Neuronal stem cell (in vitro differentiated cells): Measurements from ENCODE around the gene RIPOR3.

ENCODE experiments used
- DNase-seq: peaks from one replicate; pipeline ENCODE4 v3.0.0-alpha.2; 2013; ENCODE audit warnings: low spot score
- H2AFZ ChIP-seq: one replicate; pipeline ENCODE4 v1.6.1; 2013; ENCODE audit warnings: mild to moderate bottlenecking, low read length, inconsistent platforms
- H2AK5ac ChIP-seq: 2 replicates; pipeline ENCODE4 v1.6.1; 2013; ENCODE audit warnings: low read depth, mild to moderate bottlenecking, inconsistent platforms, low read length, moderate library complexity, mixed read lengths
- H2BK120ac ChIP-seq: 2 replicates; pipeline ENCODE4 v1.6.1; 2013; ENCODE audit warnings: low read depth, mild to moderate bottlenecking, inconsistent platforms, low read length, moderate library complexity, mixed read lengths
- H2BK12ac ChIP-seq: one replicate; pipeline ENCODE4 v1.6.1; 2013; ENCODE audit warnings: low read length, inconsistent platforms
- H2BK15ac ChIP-seq: 2 replicates; pipeline ENCODE4 v1.6.1; 2013; ENCODE audit warnings: mild to moderate bottlenecking, low read length, inconsistent platforms, mixed read lengths
- H2BK5ac ChIP-seq: one replicate; pipeline ENCODE4 v1.6.1; 2013; ENCODE audit warnings: inconsistent platforms, mild to moderate bottlenecking, low read length, moderate library complexity
- H3K14ac ChIP-seq: one replicate; pipeline ENCODE4 v1.6.1; 2013; ENCODE audit warnings: low read length, inconsistent platforms
- H3K18ac ChIP-seq: 2 replicates; pipeline ENCODE4 v1.6.1; 2013; ENCODE audit warnings: low read length, inconsistent platforms
- H3K23ac ChIP-seq: 2 replicates; pipeline ENCODE4 v1.6.1; 2013; ENCODE audit warnings: low read depth, mild to moderate bottlenecking, mixed read lengths, low read length, inconsistent platforms; ENCODE audit not compliant: poor library complexity
- H3K27ac ChIP-seq: replicated peaks from 3 replicates; pipeline ENCODE4 v1.5.1; 2013; ENCODE audit warnings: low read length, inconsistent platforms
- H3K27me3 ChIP-seq, 3 experiments: 2 replicates each; pipeline ENCODE4 v1.6.1; 2013; ENCODE audit warnings: low read length in 3 of 3, mild to moderate bottlenecking in 2 of 3, inconsistent platforms in 1 of 3, low read depth in 1 of 3, mixed read lengths in 1 of 3, moderate library complexity in 1 of 3; ENCODE audit not compliant: control insufficient read depth in 3 of 3, insufficient read depth in 3 of 3
- H3K36me3 ChIP-seq, 2 donors: replicated peaks in 1 of 2; 2 replicates each; pipeline ENCODE4 v1.6.1; 2013; ENCODE audit warnings: low read length in 2 of 2; ENCODE audit not compliant: control insufficient read depth in 2 of 2, insufficient read depth in 2 of 2
- H3K4ac ChIP-seq: 2 replicates; pipeline ENCODE4 v1.6.1; 2013; ENCODE audit warnings: inconsistent platforms, mild to moderate bottlenecking, low read length, moderate library complexity
- H3K4me1 ChIP-seq, 2 donors: 1 replicate in 1 of 2; 2 replicates in 1 of 2; pipeline ENCODE4 v1.6.1; 2013; ENCODE audit warnings: low read length in 2 of 2, low read depth in 1 of 2; ENCODE audit not compliant: control insufficient read depth in 2 of 2, insufficient read depth in 1 of 2
- H3K4me2 ChIP-seq: one replicate; pipeline ENCODE4 v1.6.1; 2013; ENCODE audit warnings: mild to moderate bottlenecking, low read length, inconsistent platforms; ENCODE audit not compliant: insufficient read depth, poor library complexity, severe bottlenecking
- H3K4me3 ChIP-seq, 2 donors: 2 replicates each; pipeline ENCODE4 v1.5.1; 2013; ENCODE audit warnings: low read length in 2 of 2, mild to moderate bottlenecking in 2 of 2, inconsistent platforms in 1 of 2, moderate library complexity in 1 of 2
- H3K79me1 ChIP-seq: one replicate; pipeline ENCODE4 v1.6.1; 2013; ENCODE audit warnings: low read depth, mild to moderate bottlenecking, inconsistent platforms, low read length, moderate library complexity
- H3K9ac ChIP-seq: one replicate; pipeline ENCODE4 v1.6.1; 2013; ENCODE audit warnings: mild to moderate bottlenecking, low read depth, low read length, inconsistent platforms; ENCODE audit not compliant: poor library complexity
- H3K9me3 ChIP-seq, 2 donors: replicated peaks in 1 of 2; 2 replicates each; pipeline versions ENCODE3 to v1.6.1; 2013; ENCODE audit warnings: low read length in 2 of 2, mild to moderate bottlenecking in 2 of 2, inconsistent platforms in 1 of 2, low read depth in 1 of 2, mixed read lengths in 1 of 2, moderate library complexity in 1 of 2; ENCODE audit not compliant: control insufficient read depth in 2 of 2, insufficient read depth in 1 of 2
- H4K8ac ChIP-seq: one replicate; pipeline ENCODE4 v1.6.1; 2013; ENCODE audit warnings: low read depth, mild to moderate bottlenecking, inconsistent platforms, low read length, moderate library complexity
- H4K91ac ChIP-seq: one replicate; pipeline ENCODE4 v1.6.1; 2013; ENCODE audit warnings: low read length, low read depth, mild to moderate bottlenecking, inconsistent platforms; ENCODE audit not compliant: poor library complexity
- WGBS, 2 donors: extraction: QIAGEN DNeasy Blood & Tissue Kit; methylation state at CpG; one replicate each; pipeline ENCODE4 v1.1.7; 2013; ENCODE audit warnings: missing lambda C conversion rate in 2 of 2, mixed read lengths in 1 of 2; ENCODE audit not compliant: insufficient read length in 2 of 2, insufficient replicate concordance in 1 of 2; ENCODE audit errors: extremely low coverage in 2 of 2; 5-methylcytosine and 5-hydroxymethylcytosine counted together

The RIPOR3 gene

DNA sequence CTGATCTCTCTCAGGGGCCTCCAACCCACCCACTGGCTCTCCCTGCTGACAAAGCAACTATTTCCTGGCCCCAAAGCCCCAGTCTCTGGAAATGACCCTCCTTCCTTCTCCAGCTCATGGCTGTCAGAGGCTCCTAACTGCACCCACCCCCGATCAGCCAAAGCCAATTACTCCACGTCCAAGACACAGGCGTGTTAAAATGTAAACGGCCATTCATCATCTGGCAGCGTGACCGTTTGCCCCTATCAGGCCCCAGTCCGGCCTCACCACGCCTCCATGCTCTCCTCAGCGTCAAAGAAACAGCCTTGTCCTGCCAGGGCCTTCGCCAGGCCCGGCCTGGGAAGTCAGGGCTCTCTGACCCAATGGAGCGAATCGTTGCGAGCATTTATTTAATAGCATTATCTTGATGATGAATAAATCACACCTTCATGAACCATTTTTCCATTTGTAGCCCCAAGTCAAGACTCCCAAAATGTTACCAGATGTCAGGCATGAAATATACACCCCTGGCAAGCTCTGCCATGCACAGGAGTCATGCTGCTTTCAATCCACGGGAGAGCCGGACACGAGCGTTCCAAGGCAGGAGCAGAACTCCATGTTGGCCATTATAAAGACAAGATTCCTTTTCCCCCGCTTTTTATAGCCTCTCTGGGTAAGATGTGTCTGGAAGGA, 17.7 kb downstream of the RIPOR3 start:
- WGBS, 2 donors = no CpG with 5 or more reads among the region's 19 CpGs
- Histone ChIP-seq H3K9me3 (no peaks in the 10 kb centered on the region), H3K14ac (no peak overlapping the region), H2BK120ac (no peak overlapping the region), H3K18ac (peak overlapping the region; percentile 52), H2AFZ (no peak overlapping the region), H2AK5ac (no peak overlapping the region), H3K4me1 (peaks cover 2 to 5% of the 10 kb centered on the region in 2 donors), H2BK5ac (no peak overlapping the region), H3K9ac (no peak overlapping the region), H3K79me1 (no peaks in the 10 kb centered on the region), H3K27ac (no peak overlapping the region), H2BK15ac (peak overlapping the region; percentile 57), H4K91ac (no peak overlapping the region), H3K23ac (no peak overlapping the region), H3K36me3 (peaks cover 0 to 2% of the 10 kb centered on the region in 2 donors), H3K27me3 (no peaks in the 10 kb centered on the region), H3K4ac (no peak overlapping the region), H2BK12ac (no peak overlapping the region), H4K8ac (no peak overlapping the region), H3K4me2 (no peak overlapping the region), H3K4me3 (no peak overlapping the region)
- no peak for DNase-seq

DNA sequence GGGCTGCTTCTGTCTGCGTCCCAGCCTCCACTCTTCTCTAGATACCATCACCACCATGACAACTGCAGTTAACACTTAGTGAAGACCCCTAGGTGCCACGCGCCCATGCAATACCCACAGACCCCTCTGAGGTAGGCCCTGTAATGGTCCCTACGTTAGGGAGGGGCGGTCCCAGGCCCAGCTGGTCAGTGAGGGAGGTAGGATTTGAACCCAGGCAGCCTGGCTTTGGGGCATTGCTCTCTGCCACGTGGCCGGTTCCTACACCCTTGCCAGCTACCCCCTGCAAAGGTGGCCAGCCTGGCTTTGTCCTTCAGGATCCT, 18.2 kb downstream of the RIPOR3 start:
- no peak overlapping the region for H2AK5ac ChIP-seq
- no peak overlapping the region for H3K4ac ChIP-seq
- H3K36me3 ChIP-seq = peaks cover 0 to 2% of the 10 kb centered on the region in 2 donors
- H3K23ac ChIP-seq = no peak overlapping the region
- H4K91ac ChIP-seq = peak overlapping the region; percentile 34
- DNase-seq = no peak
- H2BK12ac ChIP-seq = no peak overlapping the region
- no peaks in the 10 kb centered on the region for H3K9me3 ChIP-seq
- no peaks in the 10 kb centered on the region for H3K79me1 ChIP-seq
- H3K14ac ChIP-seq = no peak overlapping the region
- H2BK5ac ChIP-seq = no peak overlapping the region
- H3K4me3 ChIP-seq = no peak overlapping the region
- H2BK120ac ChIP-seq = no peak overlapping the region
- peaks cover 2 to 5% of the 10 kb centered on the region in 2 donors for H3K4me1 ChIP-seq
- no peaks in the 10 kb centered on the region for H3K27me3 ChIP-seq
- H3K9ac ChIP-seq = no peak overlapping the region
- H3K4me2 ChIP-seq = no peak overlapping the region
- no peak overlapping the region for H4K8ac ChIP-seq
- H3K18ac ChIP-seq = peak overlapping the region; percentile 52
- no peak overlapping the region for H3K27ac ChIP-seq
- no CpG with 5 or more reads among the region's 7 CpGs for WGBS, 2 donors
- H2AFZ ChIP-seq = no peak overlapping the region
- H2BK15ac ChIP-seq = peak overlapping the region; percentile 81

DNA sequence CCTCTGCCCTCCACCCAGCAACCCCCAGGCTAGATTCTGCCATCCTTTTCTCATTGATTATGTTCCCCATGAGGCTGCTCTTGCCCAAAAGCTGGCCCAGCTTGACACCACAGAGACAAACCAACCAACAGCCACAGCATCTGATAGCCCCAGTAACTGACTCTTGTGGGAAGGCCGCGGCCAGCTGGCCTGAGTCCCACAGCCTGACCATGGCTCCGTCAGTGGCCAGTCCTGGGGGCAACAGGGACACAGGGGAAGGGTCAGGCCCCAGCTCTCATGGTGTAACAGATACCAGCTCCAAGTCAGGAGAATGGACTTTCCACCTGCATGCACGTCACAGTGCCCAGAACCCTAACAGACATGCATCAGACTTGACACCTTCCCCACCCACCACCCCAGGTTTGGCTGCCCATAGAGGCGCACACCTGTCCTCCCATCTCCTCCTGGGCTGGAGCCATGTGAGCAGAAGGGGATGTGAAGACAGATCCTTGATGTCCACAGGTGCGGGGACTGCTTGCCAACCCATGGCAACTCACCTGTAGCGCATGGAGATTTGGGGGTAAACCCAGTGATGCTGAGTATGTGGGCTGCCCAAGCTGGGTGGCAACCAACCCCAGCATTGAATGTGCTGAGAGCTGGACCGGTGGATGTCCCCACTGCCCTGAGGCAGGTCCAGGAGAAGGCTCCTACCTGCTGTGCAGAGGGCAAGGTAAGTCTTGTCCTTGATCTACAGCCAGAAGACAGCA, 18.8 kb downstream of the RIPOR3 start:
- Histone ChIP-seq H3K79me1 (no peaks in the 10 kb centered on the region), H3K4me1 (peaks cover 2 to 5% of the 10 kb centered on the region in 2 donors), H2BK15ac (peak overlapping the region; percentile 81), H3K36me3 (peaks cover 0 to 2% of the 10 kb centered on the region in 2 donors), H3K27ac (no peak overlapping the region), H4K8ac (no peak overlapping the region), H4K91ac (peak overlapping the region; percentile 34), H3K9me3 (no peaks in the 10 kb centered on the region), H2BK5ac (no peak overlapping the region), H3K14ac (peak overlapping the region; percentile 74), H3K18ac (peak overlapping the region; percentile 44), H2AK5ac (peak overlapping the region; percentile 3), H3K4ac (no peak overlapping the region), H3K23ac (peak overlapping the region; percentile 49), H3K9ac (peak overlapping the region; percentile 3), H3K27me3 (no peaks in the 10 kb centered on the region), H2BK12ac (no peak overlapping the region), H3K4me2 (no peak overlapping the region), H2AFZ (no peak overlapping the region), H3K4me3 (no peak overlapping the region), H2BK120ac (no peak overlapping the region)
- DNase-seq = no peak
- WGBS, 2 donors = no CpG with 5 or more reads among the region's 8 CpGs

DNA sequence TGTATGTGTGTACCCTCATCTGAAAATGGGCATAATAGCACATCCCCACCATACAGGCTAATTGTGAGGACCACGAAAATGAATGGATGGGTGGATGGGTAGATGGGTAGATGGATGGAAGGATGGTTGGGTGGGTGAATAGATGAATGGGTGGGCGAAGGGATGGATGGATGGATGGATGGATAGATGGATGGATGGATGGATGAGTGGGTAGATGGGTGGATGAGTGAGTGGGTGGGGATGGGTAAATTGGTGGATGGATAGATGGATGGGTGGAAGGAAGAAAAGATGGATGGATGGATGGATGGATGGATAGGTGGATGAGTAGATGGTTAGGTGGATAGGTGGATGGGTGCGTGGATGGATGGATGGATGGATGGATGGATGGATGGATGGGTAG, 19.7 kb downstream of the RIPOR3 start:
- H3K79me1 ChIP-seq = no peaks in the 10 kb centered on the region
- H3K4me3 ChIP-seq = no peak overlapping the region
- WGBS, 2 donors = 100% methylated on average over 1 of the region's 3 CpGs; no CpG with 5 or more reads in 1 of the 2 donors
- H2BK12ac ChIP-seq = no peak overlapping the region
- peak overlapping the region; percentile 3 for H2AK5ac ChIP-seq
- DNase-seq = no peak
- H2BK15ac ChIP-seq = no peak overlapping the region
- peaks cover 0 to 2% of the 10 kb centered on the region in 2 donors for H3K36me3 ChIP-seq
- H3K4me2 ChIP-seq = no peak overlapping the region
- no peak overlapping the region for H3K14ac ChIP-seq
- no peak overlapping the region for H3K4ac ChIP-seq
- H3K9ac ChIP-seq = no peak overlapping the region
- no peaks in the 10 kb centered on the region for H3K27me3 ChIP-seq
- no peak overlapping the region for H3K27ac ChIP-seq
- H4K91ac ChIP-seq = no peak overlapping the region
- H3K4me1 ChIP-seq = peaks cover 2 to 5% of the 10 kb centered on the region in 2 donors
- H3K23ac ChIP-seq = no peak overlapping the region
- no peak overlapping the region for H4K8ac ChIP-seq
- no peak overlapping the region for H2BK120ac ChIP-seq
- H3K18ac ChIP-seq = no peak overlapping the region
- no peaks in the 10 kb centered on the region for H3K9me3 ChIP-seq
- H2AFZ ChIP-seq = no peak overlapping the region
- H2BK5ac ChIP-seq = no peak overlapping the region
